ENCODE data around the gene KIRREL3. TPM values are rescaled to one million over a fixed set of nuclear protein-coding genes. Genes with fewer than 3 reads are reported as not detected.

KIRREL3 gene
- total and polyA plus RNA-seq, 2 of the 4 experiments (the other 2 are of a cell fraction) = 10.9 to 15.9 TPM

DNA sequence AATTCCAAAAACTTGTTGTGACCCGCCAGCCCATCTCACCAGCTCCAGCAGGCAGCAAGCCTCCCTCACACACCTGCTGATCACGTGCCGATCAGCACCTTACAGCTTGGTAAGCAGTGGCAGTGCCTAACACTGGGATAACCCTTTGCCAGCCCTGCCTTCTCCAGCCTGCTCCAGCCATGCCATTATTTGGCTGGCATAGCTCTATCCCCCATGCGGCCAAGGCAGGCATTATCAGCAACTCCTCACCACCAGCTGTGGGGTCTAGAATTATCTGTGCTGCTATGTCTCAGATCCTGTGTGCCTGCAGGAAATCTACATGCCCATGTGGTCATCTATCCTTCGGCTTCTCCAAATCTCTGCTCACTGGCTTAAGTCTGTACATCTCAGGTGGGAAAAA is 430.1 kb downstream of the KIRREL3 start:
- H2BK15ac ChIP-seq (ENCODE audit: low read depth, low read length) = no peak overlapping the region
- H3K9ac ChIP-seq (ENCODE audit: low read depth, low read length) = no peak overlapping the region
- no peaks in the 10 kb centered on the region; the same call in none of the 2 replicates for H4K20me1 ChIP-seq (ENCODE audit: insufficient read depth, low read length)
- H3K4me1 ChIP-seq (ENCODE audit: control insufficient read depth, insufficient read depth, low read length) = no peaks in the 10 kb centered on the region
- 74% methylated on average over 3 of the region's 5 CpGs; no CpG with 5 or more reads in 1 of the 2 experiments for WGBS, 2 experiments (ENCODE audit: extremely low coverage in 2 of 2, insufficient read length in 1 of 2)
- no peak overlapping the region for H3K27ac ChIP-seq (ENCODE audit: insufficient read depth, low read length)
- H3K23ac ChIP-seq (ENCODE audit: low read depth, low read length) = no peak overlapping the region
- no peaks in the 10 kb centered on the region for H3K79me1 ChIP-seq (ENCODE audit: low read depth in 1 of 2, low read length in 2 of 2)
- H2BK120ac ChIP-seq (ENCODE audit: low read depth, low read length) = no peak overlapping the region
- H2BK20ac ChIP-seq (ENCODE audit: low read depth, low read length) = no peak overlapping the region
- no peak overlapping the region for H2AK9ac ChIP-seq (replicated peaks; ENCODE audit: low read depth, low read length, poor library complexity)
- no peak overlapping the region for H4K8ac ChIP-seq (ENCODE audit: low read depth in 2 of 2, low read length in 2 of 2)
- H3K4me3 ChIP-seq (ENCODE audit: insufficient read depth, low read depth, low read length) = no peak overlapping the region
- TF ChIP-seq RCOR1 (IDR thresholded peaks at IDR 0.05; ENCODE audit: insufficient replicate concordance, low read length) (no peak), CTCF (conservative IDR thresholded peaks at IDR 0.05; ENCODE audit: low read depth, low read length) (no peak), RAD21 (IDR thresholded peaks at IDR 0.05; ENCODE audit: low read length) (no peak), CHD1 (IDR thresholded peaks at IDR 0.05; ENCODE audit: low read depth, low read length) (no peak), MAFK (IDR thresholded peaks at IDR 0.05; ENCODE audit: low read depth, low read length) (no peak), MXI1 (IDR thresholded peaks at IDR 0.05; ENCODE audit: borderline replicate concordance, low read depth, low read length) (no peak), RFX5 (IDR thresholded peaks at IDR 0.05; ENCODE audit: low read depth, low read length) (no peak), USF2 (IDR thresholded peaks at IDR 0.05; ENCODE audit: low read depth, low read length) (no peak), POLR2A (IDR thresholded peaks at IDR 0.05; ENCODE audit: low read depth, low read length) (no peak), NFE2L2 (IDR thresholded peaks at IDR 0.05; ENCODE audit: low read depth, low read length) (no peak), ELK1 (IDR thresholded peaks at IDR 0.05; ENCODE audit: borderline replicate concordance, low read depth, low read length) (no peak), MAZ (IDR thresholded peaks at IDR 0.05; ENCODE audit: borderline replicate concordance, low read depth, low read length) (no peak), SMC3 (IDR thresholded peaks at IDR 0.05; ENCODE audit: low read depth, low read length) (no peak), CEBPB (IDR thresholded peaks at IDR 0.05; ENCODE audit: low read depth, low read length) (no peak), FOS (IDR thresholded peaks at IDR 0.05; ENCODE audit: low read depth, low read length) (no peak), BHLHE40 (IDR thresholded peaks at IDR 0.05; ENCODE audit: low read depth, low read length) (no peak)
- H3K14ac ChIP-seq (replicated peaks; ENCODE audit: low read depth, low read length) = no peak overlapping the region
- CTCF ChIA-PET = no interaction called here
- H4K91ac ChIP-seq (ENCODE audit: insufficient read depth, low read depth, low read length) = no peak overlapping the region
- no peak overlapping the region for H2AFZ ChIP-seq (replicated peaks; ENCODE audit: low read length, poor library complexity)
- no peak for DNase-seq
- BruUV-seq (replicated peaks) = no TSS peak
- no peaks in the 10 kb centered on the region; the same call in 1 of the 2 replicates for H3K27me3 ChIP-seq (ENCODE audit: control insufficient read depth, insufficient read depth, low read length)
- no peak overlapping the region for H3K4ac ChIP-seq (ENCODE audit: low read depth, low read length)
- ATAC-seq (ENCODE audit: low read depth) = no peak
- no peak overlapping the region for H3K4me2 ChIP-seq (ENCODE audit: low read depth, low read length)
- H3K36me3 ChIP-seq (ENCODE audit: control insufficient read depth, insufficient read depth, low read length) = no peaks in the 10 kb centered on the region
- dilution Hi-C loops (cut with HindIII; ENCODE audit: low sequenced_read_pairs, unreplicated experiment) = no loop called here
- in situ Hi-C loops (cut with MboI; ENCODE audit: low sequenced_read_pairs) = no loop called here
- H2AK5ac ChIP-seq (ENCODE audit: low read depth, low read length) = no peak overlapping the region
- no peak overlapping the region for H2BK5ac ChIP-seq (ENCODE audit: low read depth, low read length, poor library complexity, severe bottlenecking)
- POLR2A ChIA-PET (ENCODE audit: unreplicated experiment) = no interaction called here
- no peak overlapping the region for H3K56ac ChIP-seq (ENCODE audit: extremely low read depth, insufficient read depth, low read length)
- H3K18ac ChIP-seq (ENCODE audit: low read depth, low read length) = no peak overlapping the region
- intact Hi-C loops (cut with micrococcal nuclease) = no loop called here
- H4K5ac ChIP-seq (ENCODE audit: low read depth, low read length) = no peak overlapping the region
- H3K9me1 ChIP-seq (ENCODE audit: insufficient read depth, low read length) = 0 out of 2 replicates have a peak, but pooled peaks cover 2% of the 10 kb centered on the region
- no peaks in the 10 kb centered on the region for H3K9me3 ChIP-seq (ENCODE audit: control insufficient read depth, insufficient read depth, low read length)

All from IMR-90 (cell line).